Vagina (tissue), 2 donors: ENCODE data around the gene WDR35.

Experiments
- POLR2A ChIP-seq, 2 donors: fragments of 450-650 bp; IDR thresholded peaks; one replicate each; pipeline ENCODE4 v1.6.1; 2017; ENCODE audit warnings: antibody characterized with exemption in 2 of 2, mild to moderate bottlenecking in 2 of 2, moderate library complexity in 2 of 2
- TF ChIP-seq, protein P1 (sequence below), 3 experiments: fragments of 450-650 bp in 2 of 3; fragments of 200-600 bp in 1 of 3; sonication (generic) in 1 of 3; IDR thresholded peaks; one replicate each; pipeline ENCODE4 v1.5.1; 2017 to 2019; ENCODE audit warnings: antibody characterized with exemption in 3 of 3, mild to moderate bottlenecking in 2 of 3, moderate library complexity in 2 of 3

DNA sequence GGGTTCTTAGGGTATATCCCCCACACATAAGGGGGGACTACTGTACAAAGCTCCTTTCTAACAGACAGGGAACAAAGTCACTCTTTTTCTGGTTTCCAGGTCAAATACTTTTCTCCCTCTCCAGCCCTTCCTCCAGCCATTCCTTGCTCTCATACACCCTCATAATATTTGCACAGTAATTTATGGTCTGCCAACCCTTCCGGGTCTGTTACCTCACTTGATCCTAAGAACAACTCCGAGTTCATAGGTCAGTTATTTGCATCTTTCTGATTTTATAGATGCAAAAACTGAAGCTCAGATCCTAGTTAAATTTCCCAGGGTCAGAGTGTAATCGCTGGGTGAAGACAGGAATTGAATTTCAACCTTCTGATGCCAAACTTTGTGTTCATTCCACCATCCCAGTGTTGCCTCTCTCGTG, 37.4 kb upstream of the WDR35 start:
- TF ChIP-seq, protein P1, sequence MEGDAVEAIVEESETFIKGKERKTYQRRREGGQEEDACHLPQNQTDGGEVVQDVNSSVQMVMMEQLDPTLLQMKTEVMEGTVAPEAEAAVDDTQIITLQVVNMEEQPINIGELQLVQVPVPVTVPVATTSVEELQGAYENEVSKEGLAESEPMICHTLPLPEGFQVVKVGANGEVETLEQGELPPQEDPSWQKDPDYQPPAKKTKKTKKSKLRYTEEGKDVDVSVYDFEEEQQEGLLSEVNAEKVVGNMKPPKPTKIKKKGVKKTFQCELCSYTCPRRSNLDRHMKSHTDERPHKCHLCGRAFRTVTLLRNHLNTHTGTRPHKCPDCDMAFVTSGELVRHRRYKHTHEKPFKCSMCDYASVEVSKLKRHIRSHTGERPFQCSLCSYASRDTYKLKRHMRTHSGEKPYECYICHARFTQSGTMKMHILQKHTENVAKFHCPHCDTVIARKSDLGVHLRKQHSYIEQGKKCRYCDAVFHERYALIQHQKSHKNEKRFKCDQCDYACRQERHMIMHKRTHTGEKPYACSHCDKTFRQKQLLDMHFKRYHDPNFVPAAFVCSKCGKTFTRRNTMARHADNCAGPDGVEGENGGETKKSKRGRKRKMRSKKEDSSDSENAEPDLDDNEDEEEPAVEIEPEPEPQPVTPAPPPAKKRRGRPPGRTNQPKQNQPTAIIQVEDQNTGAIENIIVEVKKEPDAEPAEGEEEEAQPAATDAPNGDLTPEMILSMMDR (IDR thresholded peaks at IDR 0.05) = no peak
- no peak for TF ChIP-seq POLR2A (IDR thresholded peaks at IDR 0.05)
